ENCODE measurements around the gene LKAAEAR1. TPM values are rescaled to one million over a fixed set of nuclear protein-coding genes. Genes with fewer than 3 reads are reported as not detected.
A peak's percentile ranks its signal among the peaks of the same experiment; 100 is the strongest.

The LKAAEAR1 gene
- total RNA-seq, 2 donors from 2014 or later: 3.9 TPM; not detected in 1

DNA sequence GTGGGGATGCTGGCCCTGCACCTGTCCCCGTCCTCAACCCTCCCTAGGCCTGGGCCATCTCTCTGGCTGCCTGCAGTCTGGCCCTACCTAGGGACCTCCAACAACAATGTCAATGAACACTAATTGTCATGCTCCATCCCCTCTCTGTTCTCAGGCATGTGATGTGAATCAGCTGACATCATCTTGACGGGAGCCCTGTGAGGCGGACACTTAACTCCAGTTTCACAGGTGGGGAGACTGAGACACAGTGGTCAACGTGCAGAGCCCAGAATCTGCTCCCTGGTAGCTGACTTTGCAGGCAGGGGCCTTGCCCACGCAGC is 22.0 kb downstream of the LKAAEAR1 start:
- DNase-seq (no peak), ATAC-seq (no peak)
- H3K9me3 ChIP-seq: no peaks in the 10 kb centered on the region
- no peaks in the 10 kb centered on the region for H3K27me3 ChIP-seq
- TF ChIP-seq, protein P1, sequence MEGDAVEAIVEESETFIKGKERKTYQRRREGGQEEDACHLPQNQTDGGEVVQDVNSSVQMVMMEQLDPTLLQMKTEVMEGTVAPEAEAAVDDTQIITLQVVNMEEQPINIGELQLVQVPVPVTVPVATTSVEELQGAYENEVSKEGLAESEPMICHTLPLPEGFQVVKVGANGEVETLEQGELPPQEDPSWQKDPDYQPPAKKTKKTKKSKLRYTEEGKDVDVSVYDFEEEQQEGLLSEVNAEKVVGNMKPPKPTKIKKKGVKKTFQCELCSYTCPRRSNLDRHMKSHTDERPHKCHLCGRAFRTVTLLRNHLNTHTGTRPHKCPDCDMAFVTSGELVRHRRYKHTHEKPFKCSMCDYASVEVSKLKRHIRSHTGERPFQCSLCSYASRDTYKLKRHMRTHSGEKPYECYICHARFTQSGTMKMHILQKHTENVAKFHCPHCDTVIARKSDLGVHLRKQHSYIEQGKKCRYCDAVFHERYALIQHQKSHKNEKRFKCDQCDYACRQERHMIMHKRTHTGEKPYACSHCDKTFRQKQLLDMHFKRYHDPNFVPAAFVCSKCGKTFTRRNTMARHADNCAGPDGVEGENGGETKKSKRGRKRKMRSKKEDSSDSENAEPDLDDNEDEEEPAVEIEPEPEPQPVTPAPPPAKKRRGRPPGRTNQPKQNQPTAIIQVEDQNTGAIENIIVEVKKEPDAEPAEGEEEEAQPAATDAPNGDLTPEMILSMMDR (IDR thresholded peaks at IDR 0.05): no peak
- no peak for TF ChIP-seq POLR2A (IDR thresholded peaks at IDR 0.05)
- 53% methylated on average over 5 of the region's 5 CpGs; no CpG with 5 or more reads in 1 of the 2 donors for WGBS, 2 donors
- peaks cover 39% of the 10 kb centered on the region for H3K4me1 ChIP-seq
- H3K36me3 ChIP-seq (replicated peaks in 1 of 2; ENCODE audit: insufficient read depth in 1 of 2, low read depth in 2 of 2): no peaks in the 10 kb centered on the region
- peak overlapping the region in 3 of 4 donors; percentile 68 to 87 (median 82) for H3K27ac ChIP-seq
- intact Hi-C loops (cut with DNase I): no loop called here
- H3K4me3 ChIP-seq: peak overlapping the region in 1 of 2 donors; percentile 23

DNA sequence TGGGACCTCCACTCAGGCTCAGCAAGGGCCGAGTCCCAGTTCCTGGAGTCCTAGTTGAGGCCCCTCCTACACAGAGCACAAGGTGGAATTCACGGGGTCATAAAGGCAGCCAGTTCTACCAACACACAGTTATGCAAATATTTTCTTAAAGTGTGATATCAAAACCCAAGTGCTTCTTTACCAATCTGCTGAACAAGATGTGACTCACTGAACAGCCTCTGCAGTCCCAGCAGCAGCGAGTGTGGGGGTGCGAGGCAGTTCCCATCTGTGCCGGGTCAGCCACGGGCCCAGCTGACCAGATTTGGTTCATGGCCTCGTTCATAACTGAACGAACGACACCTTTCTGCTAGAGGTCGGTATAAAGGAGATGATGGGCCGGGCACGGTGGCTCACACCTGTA is 25.7 kb downstream of the LKAAEAR1 start:
- no peaks in the 10 kb centered on the region for H3K9me3 ChIP-seq
- TF ChIP-seq, protein P1 (IDR thresholded peaks at IDR 0.05): no peak
- TF ChIP-seq POLR2A (IDR thresholded peaks at IDR 0.05): no peak
- H3K4me1 ChIP-seq: peaks cover 22% of the 10 kb centered on the region
- H3K36me3 ChIP-seq (replicated peaks in 1 of 2; ENCODE audit: insufficient read depth in 1 of 2, low read depth in 2 of 2): no peaks in the 10 kb centered on the region
- no peak overlapping the region for H3K27ac ChIP-seq
- WGBS, 2 donors: 69% methylated on average over 12 of the region's 12 CpGs; no CpG with 5 or more reads in 1 of the 2 donors
- intact Hi-C loops (cut with DNase I): no loop called here
- DNase-seq (no peak), ATAC-seq (no peak)
- no peak overlapping the region for H3K4me3 ChIP-seq
- H3K27me3 ChIP-seq: no peaks in the 10 kb centered on the region

DNA sequence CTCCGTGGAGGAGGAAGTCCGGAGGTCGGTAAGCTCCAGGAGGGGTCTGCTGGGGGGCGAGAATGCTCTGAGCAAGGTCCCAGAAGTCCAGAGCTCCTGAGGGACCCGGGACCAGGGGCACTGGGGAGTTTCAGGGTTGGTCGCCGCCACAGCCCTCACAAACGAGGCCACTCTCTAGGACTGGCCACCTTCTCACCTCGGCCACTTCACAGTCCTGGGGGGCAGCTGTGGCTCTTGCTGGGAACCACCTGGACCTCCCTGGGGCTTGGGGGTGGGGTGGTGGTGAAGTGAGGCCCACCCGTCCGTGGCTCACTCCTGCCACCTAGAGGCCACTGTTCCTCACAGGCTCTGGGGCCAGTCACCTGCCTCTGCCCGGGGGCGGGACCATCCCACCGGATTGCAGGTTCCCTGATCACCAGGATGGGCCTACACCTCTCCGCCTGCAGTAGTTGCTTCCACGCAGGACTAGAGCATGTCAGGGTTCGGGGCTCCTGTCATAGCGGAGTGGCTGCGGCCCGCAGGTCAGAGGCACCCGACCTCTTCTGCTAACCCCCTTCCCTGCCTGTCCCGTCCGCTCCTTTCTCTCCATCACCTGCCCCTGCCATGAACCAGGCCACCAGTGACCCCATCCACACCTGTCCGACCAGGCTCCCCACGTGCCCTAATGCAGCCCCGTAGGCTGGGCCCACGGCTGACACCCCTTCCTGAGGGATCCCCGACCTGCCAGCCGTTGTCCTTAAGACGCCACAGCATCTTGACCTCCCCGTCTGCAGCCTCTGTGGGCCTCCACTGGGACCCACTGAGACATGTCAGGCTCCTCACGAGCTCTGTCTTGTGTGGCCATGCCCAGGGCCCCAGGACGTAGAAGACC is 26.3 kb downstream of the LKAAEAR1 start:
- TF ChIP-seq, protein P1 (IDR thresholded peaks at IDR 0.05): peak; percentile 76 to 85 (median 81)
- TF ChIP-seq POLR2A (IDR thresholded peaks at IDR 0.05): no peak
- intact Hi-C loops (cut with DNase I): no loop called here
- ATAC-seq (peak; percentile 66), DNase-seq (peak; percentile 72 to 83 (median 80))
- H3K27ac ChIP-seq: peak overlapping the region in 1 of 4 donors; percentile 42
- no peaks in the 10 kb centered on the region for H3K9me3 ChIP-seq
- no peaks in the 10 kb centered on the region for H3K27me3 ChIP-seq
- peaks cover 20% of the 10 kb centered on the region for H3K4me1 ChIP-seq
- H3K4me3 ChIP-seq: no peak overlapping the region
- 24 to 43% methylated on average over 16 to 33 of the region's 33 CpGs for WGBS, 2 donors
- no peaks in the 10 kb centered on the region for H3K36me3 ChIP-seq (replicated peaks in 1 of 2; ENCODE audit: insufficient read depth in 1 of 2, low read depth in 2 of 2)

DNA sequence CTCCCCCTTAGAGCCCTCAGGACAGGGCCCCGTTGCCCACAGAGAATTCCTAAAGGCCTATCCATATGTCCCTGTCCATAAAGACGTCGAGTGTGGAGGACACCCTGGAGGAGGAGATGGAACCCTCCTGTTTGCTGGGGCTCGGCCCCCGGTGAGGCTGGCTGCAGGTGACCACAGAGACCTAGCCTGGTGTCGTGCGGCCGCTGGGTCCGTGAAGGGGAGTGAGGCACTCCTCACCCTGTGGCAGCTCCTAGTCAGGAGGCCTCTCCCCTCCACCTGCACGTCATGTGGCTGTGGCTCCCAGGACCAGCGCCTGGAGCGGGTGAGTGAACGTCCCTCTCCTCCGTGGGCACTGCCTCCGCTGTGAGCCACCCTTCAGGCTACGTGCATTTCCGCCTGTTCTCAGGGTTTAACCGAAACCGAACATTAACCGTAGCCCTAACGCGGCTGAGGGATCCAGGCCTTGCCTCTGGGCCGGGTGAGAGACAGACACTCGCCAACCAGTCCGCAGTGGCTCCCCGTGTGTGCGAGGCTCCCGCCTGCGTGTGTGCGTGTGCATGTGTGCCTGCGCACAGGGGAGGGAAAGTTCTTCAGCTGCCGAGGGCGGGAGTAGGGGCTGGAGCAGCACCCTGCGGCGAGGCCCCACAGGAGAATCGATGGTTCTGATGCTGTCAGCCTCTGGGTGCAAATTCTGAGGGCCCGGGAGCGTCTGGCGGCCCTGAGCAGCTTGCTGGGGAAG is 27.1 kb downstream of the LKAAEAR1 start:
- no peaks in the 10 kb centered on the region for H3K9me3 ChIP-seq
- H3K27ac ChIP-seq: peak overlapping the region in 2 of 4 donors; percentile 42
- H3K36me3 ChIP-seq (replicated peaks in 1 of 2; ENCODE audit: insufficient read depth in 1 of 2, low read depth in 2 of 2): no peaks in the 10 kb centered on the region
- DNase-seq (no peak), ATAC-seq (no peak)
- H3K4me1 ChIP-seq: peaks cover 13% of the 10 kb centered on the region
- WGBS, 2 donors: 30 to 50% methylated on average over 4 to 38 of the region's 39 CpGs
- TF ChIP-seq, protein P1 (IDR thresholded peaks at IDR 0.05): no peak
- TF ChIP-seq POLR2A (IDR thresholded peaks at IDR 0.05): peak in 1 of 3 donors; percentile 8
- no peak overlapping the region for H3K4me3 ChIP-seq
- H3K27me3 ChIP-seq: no peaks in the 10 kb centered on the region
- intact Hi-C loops (cut with DNase I): no loop called here

Data from body of pancreas (tissue), 4 donors.